PC-3 (cell line): Measurements from ENCODE around the gene GPRIN3.

ENCODE experiments used
- CTCF ChIP-seq: fragments of 300-600 bp; sonication (generic); conservative IDR thresholded peaks from 2 replicates; pipeline ENCODE4 v1.5.1; 2017; ENCODE audit warnings: antibody characterized with exemption, low read depth, mild to moderate bottlenecking, low read length
- EZH2 ChIP-seq: fragments of 300-600 bp; sonication (generic); IDR thresholded peaks from one replicate; pipeline ENCODE4 v1.6.1; 2017; ENCODE audit warnings: antibody characterized with exemption, mild to moderate bottlenecking, low read length; ENCODE audit not compliant: unreplicated experiment

GRCh38 chr4:89263265-89263664, 44.3 kb downstream of the GPRIN3 start:
- TF ChIP-seq CTCF (no peak), EZH2 (no peak)
